Loucy (cell line): ENCODE results near the gene MBP.

Source experiments
- H2AFZ ChIP-seq: fragments of 200-600 bp; sonication (generic); 2 replicates; pipeline ENCODE4 v1.6.0; 2016; ENCODE audit warnings: antibody characterized with exemption, mild to moderate bottlenecking, low read length, moderate library complexity
- H3F3A ChIP-seq: fragments of 200-600 bp; 2 replicates; pipeline ENCODE4 v1.6.0; 2016; ENCODE audit warnings: antibody characterized with exemption, low read depth, mild to moderate bottlenecking
- H3K27me3 ChIP-seq: fragments of 200-600 bp; sonication (generic); 2 replicates; pipeline ENCODE4 v1.6.1; 2014; ENCODE audit warnings: low read length, mild to moderate bottlenecking; ENCODE audit not compliant: insufficient read depth, poor library complexity, severe bottlenecking
- H3K36me3 ChIP-seq: fragments of 200-600 bp; sonication (generic); 2 replicates; pipeline ENCODE4 v1.6.1; 2016; ENCODE audit warnings: low read length; ENCODE audit not compliant: insufficient read depth
- H3K4me1 ChIP-seq: fragments of 200-600 bp; sonication (generic); 2 replicates; pipeline ENCODE4 v1.5.1; 2014; ENCODE audit warnings: low read length, mild to moderate bottlenecking; ENCODE audit not compliant: insufficient read depth, poor library complexity, severe bottlenecking
- H3K4me2 ChIP-seq: fragments of 200-600 bp; sonication (generic); 2 replicates; pipeline ENCODE4 v1.6.0; 2014; ENCODE audit warnings: antibody characterized with exemption, low read length, low read depth, mild to moderate bottlenecking; ENCODE audit not compliant: poor library complexity, severe bottlenecking
- H3K4me3 ChIP-seq: fragments of 200-600 bp; sonication (generic); 2 replicates; pipeline ENCODE4 v1.5.1; 2014; ENCODE audit warnings: low read length, mild to moderate bottlenecking, mixed read lengths; ENCODE audit not compliant: poor library complexity, severe bottlenecking
- H3K79me2 ChIP-seq: fragments of 200-600 bp; sonication (generic); 2 replicates; pipeline ENCODE4 v1.6.1; 2014; ENCODE audit warnings: low read length; ENCODE audit not compliant: insufficient read depth
- H3K9ac ChIP-seq: fragments of 200-600 bp; sonication (generic); 2 replicates; pipeline ENCODE4 v1.6.0; 2014; ENCODE audit warnings: mild to moderate bottlenecking, low read depth, low read length, moderate library complexity; ENCODE audit not compliant: poor library complexity, severe bottlenecking
- H3K9me2 ChIP-seq: fragments of 200-600 bp; sonication (generic); replicated peaks from 2 replicates; pipeline ENCODE4 v1.6.1; 2016; ENCODE audit warnings: low read depth, low read length, mixed read lengths
- H3K9me3 ChIP-seq: fragments of 200-600 bp; sonication (generic); 2 replicates; pipeline ENCODE4 v1.6.1; 2014; ENCODE audit warnings: mild to moderate bottlenecking, antibody characterized with exemption, low read length, low read depth; ENCODE audit not compliant: insufficient read depth
- H4K20me1 ChIP-seq: fragments of 200-600 bp; sonication (generic); 2 replicates; pipeline ENCODE4 v1.6.0; 2014; ENCODE audit warnings: antibody characterized with exemption, low read length, mild to moderate bottlenecking; ENCODE audit not compliant: insufficient read depth, poor library complexity, severe bottlenecking
- CTCF ChIP-seq: fragments of 200-600 bp; sonication (generic); conservative IDR thresholded peaks from 2 replicates; pipeline ENCODE4 v1.5.1; 2014; ENCODE audit warnings: mild to moderate bottlenecking, antibody characterized with exemption, low read length
- EZH2phosphoT487 ChIP-seq: fragments of 200-600 bp; IDR thresholded peaks from 2 replicates; pipeline ENCODE4 v1.6.1; 2018; ENCODE audit warnings: antibody characterized with exemption, mild to moderate bottlenecking, moderate library complexity, borderline replicate concordance

Gene MBP

GRCh38 chr18:77058290-77058835 lies 74.2 kb downstream of the MBP start:
- H3F3A ChIP-seq: peaks cover 20% of the 10 kb centered on the region
- no peak overlapping the region for H3K9ac ChIP-seq
- H3K79me2 ChIP-seq: peaks cover 12% of the 10 kb centered on the region; the same call in 1 of the 2 replicates
- H3K36me3 ChIP-seq: no peaks in the 10 kb centered on the region
- no peaks in the 10 kb centered on the region for H4K20me1 ChIP-seq
- H3K27me3 ChIP-seq: no peaks in the 10 kb centered on the region
- H3K4me1 ChIP-seq: peaks cover 76% of the 10 kb centered on the region
- TF ChIP-seq EZH2phosphoT487 (no peak), CTCF (no peak)
- H3K9me2 ChIP-seq: no peaks in the 10 kb centered on the region
- no peak overlapping the region for H2AFZ ChIP-seq
- no peak overlapping the region for H3K4me3 ChIP-seq
- no peak overlapping the region for H3K4me2 ChIP-seq
- no peaks in the 10 kb centered on the region for H3K9me3 ChIP-seq

- Histone ChIP-seq H2AFZ (no peak overlapping the region), H3K4me2 (peak overlapping the region; percentile 72)
These were observed 75.6 kb downstream of the MBP start for GRCh38 chr18:77057006-77057395.

GRCh38 chr18:77056344-77057005 lies 76.1 kb downstream of the MBP start:
- peaks cover 76% of the 10 kb centered on the region for H3K4me1 ChIP-seq
- no peaks in the 10 kb centered on the region for H3K36me3 ChIP-seq
- no peak overlapping the region for H2AFZ ChIP-seq
- H3K79me2 ChIP-seq: peaks cover 24% of the 10 kb centered on the region; the same call in 1 of the 2 replicates
- no peaks in the 10 kb centered on the region for H4K20me1 ChIP-seq
- H3K9me3 ChIP-seq: no peaks in the 10 kb centered on the region
- no peak for TF ChIP-seq CTCF
- TF ChIP-seq EZH2phosphoT487: no peak
- H3K9me2 ChIP-seq: no peaks in the 10 kb centered on the region
- no peaks in the 10 kb centered on the region for H3K27me3 ChIP-seq
- no peak overlapping the region for H3K4me3 ChIP-seq
- H3K4me2 ChIP-seq: peak overlapping the region; percentile 72
- peak overlapping the region; percentile 89 for H3K9ac ChIP-seq
- peaks cover 5% of the 10 kb centered on the region for H3F3A ChIP-seq

More at GRCh38 chr18:77057006-77057395, 75.6 kb downstream of the MBP start:
- H3K4me3 ChIP-seq: no peak overlapping the region
- H3K9me3 ChIP-seq: no peaks in the 10 kb centered on the region
- peaks cover 10% of the 10 kb centered on the region for H3F3A ChIP-seq
- no peaks in the 10 kb centered on the region for H4K20me1 ChIP-seq
- H3K36me3 ChIP-seq: no peaks in the 10 kb centered on the region
- no peaks in the 10 kb centered on the region for H3K27me3 ChIP-seq
- H3K4me1 ChIP-seq: peaks cover 76% of the 10 kb centered on the region
- H3K9me2 ChIP-seq: no peaks in the 10 kb centered on the region
- H3K9ac ChIP-seq: peak overlapping the region; percentile 89
- TF ChIP-seq CTCF (no peak), EZH2phosphoT487 (no peak)
- H3K79me2 ChIP-seq: peaks cover 24% of the 10 kb centered on the region; the same call in 1 of the 2 replicates
